ENCODE measurements around the gene HDC.

- TF ChIP-seq, protein P1, sequence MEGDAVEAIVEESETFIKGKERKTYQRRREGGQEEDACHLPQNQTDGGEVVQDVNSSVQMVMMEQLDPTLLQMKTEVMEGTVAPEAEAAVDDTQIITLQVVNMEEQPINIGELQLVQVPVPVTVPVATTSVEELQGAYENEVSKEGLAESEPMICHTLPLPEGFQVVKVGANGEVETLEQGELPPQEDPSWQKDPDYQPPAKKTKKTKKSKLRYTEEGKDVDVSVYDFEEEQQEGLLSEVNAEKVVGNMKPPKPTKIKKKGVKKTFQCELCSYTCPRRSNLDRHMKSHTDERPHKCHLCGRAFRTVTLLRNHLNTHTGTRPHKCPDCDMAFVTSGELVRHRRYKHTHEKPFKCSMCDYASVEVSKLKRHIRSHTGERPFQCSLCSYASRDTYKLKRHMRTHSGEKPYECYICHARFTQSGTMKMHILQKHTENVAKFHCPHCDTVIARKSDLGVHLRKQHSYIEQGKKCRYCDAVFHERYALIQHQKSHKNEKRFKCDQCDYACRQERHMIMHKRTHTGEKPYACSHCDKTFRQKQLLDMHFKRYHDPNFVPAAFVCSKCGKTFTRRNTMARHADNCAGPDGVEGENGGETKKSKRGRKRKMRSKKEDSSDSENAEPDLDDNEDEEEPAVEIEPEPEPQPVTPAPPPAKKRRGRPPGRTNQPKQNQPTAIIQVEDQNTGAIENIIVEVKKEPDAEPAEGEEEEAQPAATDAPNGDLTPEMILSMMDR (IDR thresholded peaks at IDR 0.05), result no peak
- no peak for TF ChIP-seq POLR2A (IDR thresholded peaks at IDR 0.05)
These were observed 18.9 kb downstream of the HDC start for GRCh38 chr15:50246631-50247030.

Data from stomach (tissue), 4 donors.